HG02588 (cell line): ENCODE data around the gene TMEM250.

Source experiments
- ATAC-seq: cut with Tn5 transposase; IDR thresholded peaks from one replicate; pipeline ENCODE4 v1.9.1; 2021; ENCODE audit warnings: mild to moderate bottlenecking, moderate library complexity; ENCODE audit not compliant: unreplicated experiment

Gene TMEM250

DNA sequence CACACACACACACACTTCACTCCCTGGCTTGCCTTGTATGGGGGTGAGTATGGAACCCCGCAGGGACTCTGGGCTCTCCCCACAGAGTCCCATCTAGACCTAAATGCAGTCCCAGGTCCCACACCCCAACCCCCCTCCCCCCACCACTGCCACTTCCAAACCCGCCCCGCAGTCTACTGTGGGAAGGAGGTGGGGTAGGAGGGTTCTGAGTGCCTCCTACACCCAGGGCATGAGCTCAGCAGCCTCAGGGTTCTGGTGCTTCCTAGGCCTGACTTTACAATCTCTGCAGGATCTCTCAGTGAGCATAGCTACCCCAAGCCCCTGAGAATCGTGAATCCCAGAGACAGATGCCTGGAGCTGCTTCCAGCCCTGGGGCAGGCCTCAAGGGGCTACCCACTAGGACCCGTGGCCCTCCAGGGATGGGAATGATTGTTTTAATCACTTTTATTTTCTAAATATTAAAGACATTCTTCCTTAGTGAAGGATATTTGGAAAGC is 22.1 kb downstream of the TMEM250 start:
- no peak for ATAC-seq

DNA sequence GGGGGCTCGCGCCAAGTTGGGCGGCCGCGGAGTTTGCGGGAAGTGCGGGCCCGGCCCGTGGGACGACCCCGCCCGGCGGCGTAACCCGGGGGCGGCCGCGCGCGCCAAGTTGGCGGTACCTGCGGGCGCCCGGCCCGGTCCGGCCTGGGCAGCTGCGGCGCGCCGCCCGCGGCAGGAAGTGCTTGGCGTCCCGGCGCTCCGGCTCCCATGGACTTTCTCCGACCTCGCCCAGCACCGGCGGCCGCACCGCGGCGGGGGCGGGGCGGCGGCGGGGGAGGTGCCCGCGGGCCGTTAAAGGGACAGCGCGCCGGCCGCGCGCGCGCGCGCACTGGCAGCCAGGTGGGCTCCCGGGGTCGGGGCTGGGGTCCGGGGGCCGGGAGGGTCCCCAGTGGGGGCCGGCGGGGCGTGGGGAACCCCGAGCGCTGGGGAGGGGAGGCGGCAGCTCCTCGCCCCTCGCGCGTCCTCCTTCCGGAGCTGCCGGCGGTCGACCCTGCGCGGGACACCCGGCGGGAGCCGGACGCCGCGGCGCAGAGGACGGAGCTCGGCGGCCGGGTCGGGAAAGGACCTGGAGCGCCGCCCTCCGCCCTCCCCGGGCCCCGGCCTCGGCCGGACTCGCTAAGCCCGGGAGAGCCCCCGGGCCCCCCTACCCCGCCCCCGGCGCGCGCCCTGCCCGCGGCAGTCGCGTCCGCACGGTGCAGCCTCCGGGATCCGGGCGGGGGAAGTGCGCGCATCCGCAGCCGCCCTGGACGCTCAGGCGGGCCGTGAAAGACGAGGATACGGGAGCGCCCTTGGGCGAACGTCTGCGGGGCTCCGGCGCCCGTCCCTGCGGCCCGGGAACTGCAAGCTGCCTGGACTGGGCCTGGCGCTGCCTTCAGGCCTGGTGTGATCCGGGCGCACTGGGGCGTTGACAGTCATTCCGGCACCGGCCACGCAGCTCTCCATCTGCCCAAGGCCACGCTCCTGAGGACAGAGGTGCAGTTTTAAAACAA is 23.3 kb downstream of the TMEM250 start, which contains the start of gene NACC2:
TSS of gene NACC2 (minus strand) at position 220 of the 989 bp plus-strand sequence. CDS start 44,768 bp downstream, outside the sequence.
- ATAC-seq, result no peak

DNA sequence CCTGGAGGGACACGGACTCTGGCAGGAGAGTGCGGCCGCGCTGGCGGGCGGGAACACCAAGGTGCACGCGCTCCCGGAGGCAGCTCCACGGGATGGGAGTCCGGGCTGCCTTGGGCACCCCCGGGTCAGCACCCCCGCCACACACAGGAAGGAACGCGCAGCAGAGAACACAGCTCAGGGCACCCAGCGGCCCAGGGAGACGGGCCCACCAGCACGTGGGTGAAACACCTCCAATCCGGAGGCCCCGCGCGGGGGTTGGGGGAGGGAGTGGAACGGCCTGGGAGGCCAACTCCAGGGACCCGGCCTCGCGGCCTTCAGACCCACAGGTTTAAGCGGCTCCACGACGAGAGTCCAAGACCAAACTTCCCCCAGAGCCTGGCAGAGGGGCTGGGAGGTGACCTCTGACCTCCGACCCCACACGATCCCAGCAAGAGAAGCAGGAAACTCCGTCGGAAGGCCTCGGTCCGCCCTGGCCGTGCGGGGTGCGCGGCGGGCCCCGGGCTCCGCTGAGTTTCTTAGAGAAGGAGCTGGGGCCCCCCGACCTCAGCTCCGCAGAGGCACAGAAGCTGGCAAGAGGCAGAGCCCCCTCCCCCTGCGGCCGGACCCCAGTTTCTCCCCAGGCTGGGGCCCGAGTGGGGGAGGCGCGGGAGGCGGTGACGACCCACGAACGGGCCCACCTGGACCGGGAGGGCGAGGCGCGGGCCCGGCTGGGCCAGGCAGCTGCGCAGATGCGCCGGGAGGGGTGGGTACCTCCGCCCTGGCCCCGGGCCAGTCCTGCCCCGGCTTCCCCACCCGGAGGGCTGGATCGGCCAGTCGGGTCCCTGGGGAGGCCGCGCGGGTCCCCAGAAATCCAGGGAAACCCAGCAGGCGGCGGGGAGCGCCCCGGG is 24.4 kb downstream of the TMEM250 start:
- ATAC-seq, result no peak

DNA sequence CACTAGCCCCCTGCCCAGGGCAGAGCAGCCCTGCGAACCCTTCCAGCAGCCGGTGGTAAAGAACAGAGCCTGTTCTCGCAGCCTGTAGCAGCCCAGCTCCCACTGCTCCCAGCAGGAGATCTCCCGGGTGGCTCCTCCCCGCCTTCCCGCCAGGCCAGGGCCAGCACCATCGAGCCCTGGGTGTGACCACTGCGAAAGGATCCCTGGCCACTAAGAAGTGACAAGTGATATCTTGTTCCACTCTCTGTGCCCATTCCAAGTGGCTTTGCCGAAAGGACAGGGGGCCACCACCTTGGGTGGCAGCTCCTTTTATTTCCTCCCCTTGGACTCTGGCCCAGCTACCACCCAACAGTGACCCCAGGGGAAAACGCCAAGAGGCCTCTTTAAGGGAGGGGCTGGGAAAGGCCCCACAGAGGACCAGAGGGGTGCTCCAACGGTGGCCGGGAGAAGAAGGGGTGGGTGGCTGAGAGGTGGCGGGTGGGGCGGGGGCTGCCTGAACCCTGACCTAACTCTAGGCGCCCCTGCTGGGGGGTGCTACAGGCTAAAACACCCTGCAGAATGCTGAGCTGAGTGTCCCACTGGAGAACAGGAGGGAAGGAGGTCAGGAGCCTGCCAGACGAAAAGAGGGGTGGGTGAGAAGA is 25.2 kb downstream of the TMEM250 start:
- no peak for ATAC-seq

DNA sequence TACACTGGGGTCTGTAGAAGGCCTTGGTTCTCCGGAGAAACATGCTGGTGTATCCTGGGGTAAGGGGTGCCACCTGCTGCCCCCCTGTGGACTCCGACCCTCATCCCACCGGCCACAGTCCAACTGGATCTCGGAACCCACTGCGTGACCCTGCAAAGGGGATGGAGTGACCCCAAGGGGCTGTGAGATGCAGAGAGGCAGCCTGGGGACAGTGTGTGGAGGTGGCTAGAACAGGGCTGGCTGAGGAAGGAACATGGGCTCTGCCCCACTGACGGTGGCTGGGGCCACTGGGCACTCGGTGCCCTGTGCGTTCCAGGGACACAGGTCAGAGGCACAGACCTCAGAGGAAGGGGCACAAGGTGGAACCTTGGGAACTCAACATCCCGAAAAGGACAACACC is 25.9 kb downstream of the TMEM250 start:
- ATAC-seq, result no peak

DNA sequence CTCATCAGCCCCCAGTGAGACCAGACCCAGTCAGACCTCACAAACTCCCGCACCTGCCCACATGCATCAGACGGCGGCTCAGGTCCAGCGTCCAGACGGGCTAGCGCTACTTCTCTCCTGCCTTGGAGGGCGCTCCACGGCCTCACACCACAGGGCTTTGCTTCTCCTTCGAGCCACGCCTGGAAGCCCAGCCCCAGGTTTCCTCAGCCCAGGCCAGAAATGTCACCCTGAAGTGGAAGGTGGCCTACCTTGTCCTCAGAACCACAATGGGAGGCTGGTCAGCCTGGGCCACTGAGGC is 26.4 kb downstream of the TMEM250 start:
- ATAC-seq, result no peak

- ATAC-seq, result no peak
Observed at GRCh38 chr9:136091582-136092352, 26.9 kb downstream of the TMEM250 start.

- no peak for ATAC-seq
Observed at GRCh38 chr9:136090768-136091581, 27.7 kb downstream of the TMEM250 start.

DNA sequence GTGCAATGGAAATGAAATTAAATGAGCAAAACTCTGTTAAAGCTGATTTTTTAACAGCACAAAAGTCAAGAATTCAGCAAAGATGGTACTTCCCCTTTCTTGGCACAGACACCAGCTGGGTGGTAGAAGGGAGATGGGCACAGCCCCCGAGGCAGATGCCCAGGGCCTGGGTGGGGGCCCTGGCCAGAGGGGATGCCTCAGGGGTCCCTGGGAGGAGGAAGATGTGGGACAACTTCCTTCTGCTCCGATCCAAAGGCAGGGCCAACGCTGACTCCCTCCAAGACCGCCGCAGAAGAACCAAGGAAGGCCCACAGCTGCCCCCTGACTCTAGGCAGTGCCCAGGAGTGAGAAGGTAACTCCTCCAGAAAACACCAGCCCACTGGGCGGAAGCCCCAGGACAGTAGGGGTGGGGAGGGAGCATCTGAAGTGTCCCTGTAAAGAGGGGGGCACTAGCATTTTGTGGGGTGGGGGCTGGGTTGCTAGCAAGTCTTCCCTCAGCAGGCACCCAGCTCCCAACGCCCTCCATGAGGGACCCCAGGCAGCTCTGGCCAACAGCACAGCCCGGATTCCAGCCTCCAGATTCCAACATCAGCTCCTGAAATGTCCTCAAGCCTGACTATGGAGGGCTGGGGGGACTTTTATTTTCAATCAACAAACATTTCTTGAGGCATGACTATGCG is 28.5 kb downstream of the TMEM250 start:
- ATAC-seq, result no peak

DNA sequence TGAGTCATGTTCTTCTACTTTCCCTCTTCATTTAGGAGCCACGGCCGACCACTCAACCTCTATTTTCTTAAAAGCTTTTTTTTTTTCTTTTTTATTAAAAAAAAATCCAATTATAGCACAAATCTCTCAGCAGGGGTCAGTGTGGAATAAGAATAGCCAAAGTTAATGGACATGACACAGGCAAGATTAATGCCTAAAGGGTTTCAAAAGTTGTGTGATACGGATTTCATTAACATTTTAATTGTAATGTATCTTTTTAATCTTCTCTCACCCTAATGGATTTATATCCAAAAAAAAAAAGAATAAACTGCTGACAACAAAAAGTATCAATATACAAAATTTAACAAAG is 29.0 kb downstream of the TMEM250 start:
- no peak for ATAC-seq

DNA sequence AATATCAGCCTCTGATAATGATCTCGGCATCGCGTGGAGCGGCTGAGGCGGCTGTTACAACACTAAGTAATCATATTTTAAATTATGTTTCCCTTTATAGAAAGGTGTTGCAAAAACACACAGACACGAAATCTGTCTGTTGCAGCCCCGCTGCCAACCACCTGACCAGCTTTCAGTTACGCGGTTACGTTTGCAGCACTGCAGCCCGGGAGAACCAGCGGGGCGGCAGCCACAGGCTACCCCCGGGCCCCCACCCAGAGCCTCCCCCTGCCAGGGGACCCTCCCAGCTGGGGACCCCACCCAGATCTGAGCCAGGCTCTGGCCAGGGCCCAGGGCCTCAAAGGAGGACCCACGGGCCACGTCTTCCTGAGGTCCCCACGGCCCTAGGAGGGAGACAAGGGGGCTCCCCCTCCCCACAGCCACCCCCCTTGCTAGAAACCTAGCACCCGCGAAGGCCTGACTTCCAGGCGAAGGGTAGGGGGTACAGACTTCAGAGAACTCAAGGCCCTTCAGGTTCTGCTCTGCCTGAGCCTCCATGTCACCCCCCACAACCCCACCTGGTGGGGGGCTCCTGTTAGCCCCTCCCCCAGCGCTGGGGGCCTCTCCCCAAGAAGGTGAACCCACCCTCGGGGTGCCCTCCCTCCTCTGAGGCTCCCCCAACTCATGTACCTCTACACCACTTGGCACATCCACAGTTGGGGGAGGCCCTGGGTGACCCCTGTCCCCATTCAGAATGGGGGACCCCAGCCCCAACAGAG is 29.6 kb downstream of the TMEM250 start:
- no peak for ATAC-seq

GRCh38 chr9:136088481-136088938 is 30.2 kb downstream of the TMEM250 start:
- ATAC-seq, result no peak

DNA sequence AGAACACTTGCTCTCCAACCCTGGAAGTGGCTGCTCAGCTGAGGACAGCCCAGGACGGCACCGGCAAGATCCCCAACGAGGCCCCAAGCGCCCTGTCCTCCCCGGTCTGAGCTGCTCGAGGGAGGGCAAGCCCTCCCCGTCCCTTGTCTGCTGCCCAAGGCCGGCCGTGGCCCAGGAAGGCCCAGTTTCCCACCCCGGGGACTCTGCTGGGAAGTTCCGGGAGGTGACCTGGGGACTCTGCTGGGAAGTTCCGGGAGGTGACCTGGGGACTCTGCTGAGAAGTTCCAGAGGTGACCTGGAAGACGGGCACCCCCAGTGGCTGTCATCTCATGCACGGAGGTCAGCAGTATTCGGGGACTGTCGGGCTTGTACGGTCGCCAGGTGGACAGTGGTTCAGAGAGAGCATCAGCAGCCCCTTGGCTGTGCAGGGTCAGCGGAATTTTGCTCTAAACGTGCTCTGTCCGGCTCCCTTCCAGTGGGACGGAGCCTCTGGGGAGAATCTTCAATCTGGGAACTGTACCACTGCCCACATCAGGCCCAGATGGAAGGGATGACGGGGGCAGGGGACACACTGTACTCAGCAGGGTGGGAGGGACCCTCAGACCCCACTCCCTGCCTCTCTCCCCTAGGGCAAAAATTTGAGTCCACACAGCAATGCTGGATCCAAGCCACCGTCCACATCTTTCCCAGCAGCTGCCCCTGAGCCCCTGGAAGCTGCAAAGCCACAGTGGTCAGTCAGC is 30.8 kb downstream of the TMEM250 start:
- ATAC-seq, result no peak

- no peak for ATAC-seq
Observed at GRCh38 chr9:136086951-136087740, 31.5 kb downstream of the TMEM250 start.

- ATAC-seq, result no peak
Observed at GRCh38 chr9:136086213-136086881, 32.3 kb downstream of the TMEM250 start.

DNA sequence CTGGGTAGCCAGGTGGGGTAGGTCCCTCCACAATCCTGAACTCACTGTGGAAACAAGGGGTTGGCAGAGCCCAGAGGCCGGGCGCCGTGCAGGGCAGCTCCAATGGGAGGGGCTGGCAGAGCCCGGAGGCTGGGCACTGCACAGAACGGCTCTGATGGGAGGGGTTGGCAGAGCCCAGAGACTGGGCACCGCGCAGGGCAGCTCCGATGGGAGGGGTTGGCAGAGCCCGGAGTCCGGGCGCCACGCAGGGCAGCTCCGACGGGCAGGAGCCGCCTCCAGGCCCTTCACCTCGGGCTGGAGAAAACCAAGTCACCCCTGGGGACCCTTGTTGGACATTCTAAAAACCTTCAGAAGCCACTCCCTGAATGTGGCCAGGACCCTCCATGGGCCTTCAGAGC is 32.9 kb downstream of the TMEM250 start:
- ATAC-seq, result no peak
